Measurements from ENCODE around the gene PSD.

DNA sequence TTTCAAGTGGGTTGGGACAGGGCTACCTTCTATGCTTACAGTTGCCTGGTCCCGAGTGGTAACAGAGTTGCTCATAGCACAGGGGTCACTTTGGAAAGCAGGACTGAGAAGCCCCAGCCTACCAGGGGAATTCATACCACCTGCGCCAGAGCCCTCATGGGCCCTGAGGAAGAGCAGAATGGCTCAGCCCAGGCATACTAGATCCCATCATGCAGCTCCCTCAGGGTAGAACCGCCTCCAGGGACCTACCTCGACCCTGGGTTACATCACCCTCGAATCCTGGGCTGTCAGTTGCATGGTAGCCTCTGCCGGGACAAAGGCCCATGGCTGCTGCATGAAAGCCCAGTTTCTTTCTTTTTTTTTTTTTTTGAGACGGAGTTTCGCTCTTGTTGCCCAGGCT, 10.9 kb upstream of the PSD start:
- TF ChIP-seq, protein P1, sequence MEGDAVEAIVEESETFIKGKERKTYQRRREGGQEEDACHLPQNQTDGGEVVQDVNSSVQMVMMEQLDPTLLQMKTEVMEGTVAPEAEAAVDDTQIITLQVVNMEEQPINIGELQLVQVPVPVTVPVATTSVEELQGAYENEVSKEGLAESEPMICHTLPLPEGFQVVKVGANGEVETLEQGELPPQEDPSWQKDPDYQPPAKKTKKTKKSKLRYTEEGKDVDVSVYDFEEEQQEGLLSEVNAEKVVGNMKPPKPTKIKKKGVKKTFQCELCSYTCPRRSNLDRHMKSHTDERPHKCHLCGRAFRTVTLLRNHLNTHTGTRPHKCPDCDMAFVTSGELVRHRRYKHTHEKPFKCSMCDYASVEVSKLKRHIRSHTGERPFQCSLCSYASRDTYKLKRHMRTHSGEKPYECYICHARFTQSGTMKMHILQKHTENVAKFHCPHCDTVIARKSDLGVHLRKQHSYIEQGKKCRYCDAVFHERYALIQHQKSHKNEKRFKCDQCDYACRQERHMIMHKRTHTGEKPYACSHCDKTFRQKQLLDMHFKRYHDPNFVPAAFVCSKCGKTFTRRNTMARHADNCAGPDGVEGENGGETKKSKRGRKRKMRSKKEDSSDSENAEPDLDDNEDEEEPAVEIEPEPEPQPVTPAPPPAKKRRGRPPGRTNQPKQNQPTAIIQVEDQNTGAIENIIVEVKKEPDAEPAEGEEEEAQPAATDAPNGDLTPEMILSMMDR (IDR thresholded peaks at IDR 0.05; ENCODE audit: low read depth, low read length, poor library complexity, severe bottlenecking), result no peak
- TF ChIP-seq EZH2phosphoT487 (IDR thresholded peaks at IDR 0.05; ENCODE audit: borderline replicate concordance, low read length), result no peak

Measured in DOHH2 (cell line).